Measurements from ENCODE around the gene KCNQ5. TPM values are rescaled to one million over a fixed set of nuclear protein-coding genes. Genes with fewer than 3 reads are reported as not detected.

The KCNQ5 gene
- total and polyA plus RNA-seq, 10 of the 15 experiments (the other 5 are each of a cell fraction or from before 2014, with no cell fraction given): 0.60 to 16.2 (median 3.2) TPM

GRCh38 chr6:72784071-72784470, 162.2 kb downstream of the KCNQ5 start:
- Histone ChIP-seq H2AFZ (ENCODE audit: control insufficient read depth, low read depth, low read length) (no peak overlapping the region), H3K9ac (ENCODE audit: control insufficient read depth, insufficient read depth, low read length) (no peak overlapping the region), H3K79me2 (ENCODE audit: control insufficient read depth, insufficient read depth, low read length) (peaks cover 2% of the 10 kb centered on the region; the same call in 1 of the 2 replicates), H3K36me3 (ENCODE audit: control insufficient read depth in 2 of 2, insufficient read depth in 2 of 2, low read length in 1 of 2) (no peaks in the 10 kb centered on the region), H3K27me3 (replicated peaks in 1 of 2; ENCODE audit: control insufficient read depth in 2 of 2, insufficient read depth in 2 of 2, low read length in 1 of 2) (no peaks in the 10 kb centered on the region), H3K27ac (ENCODE audit: control insufficient read depth, insufficient read depth) (no peak overlapping the region), H3K9me3 (replicated peaks; ENCODE audit: control insufficient read depth, insufficient read depth, low read length) (no peaks in the 10 kb centered on the region), H4K20me1 (ENCODE audit: control insufficient read depth, insufficient read depth) (no peaks in the 10 kb centered on the region), H3K4me1 (ENCODE audit: control insufficient read depth, insufficient read depth, low read length) (peaks cover 3% of the 10 kb centered on the region), H3K4me2 (ENCODE audit: control insufficient read depth, insufficient read depth) (no peak overlapping the region), H3K4me3 (no peak overlapping the region)
- ChIA-PET SMC1A (ENCODE audit: uncharacterized antibody, unreplicated experiment) (interaction anchor here (3.5 kb wide), 1 partner anchor 13 kb away, joined by 20 read pairs; no protein-coding TSS in a partner anchor), CTCF (interaction anchor here (1.0 kb wide), 1 partner anchor 19 kb away, joined by 3 read pairs; no protein-coding TSS in a partner anchor), RAD21 (ENCODE audit: unreplicated experiment) (no interaction called here), POLR2A (no interaction called here)
- WGBS (ENCODE audit: insufficient coverage, insufficient replicate concordance, low lambda C conversion rate, missing lambda C conversion rate): 96% methylated on average over 3 of the region's 3 CpGs
- no peak for TF ChIP-seq EGR1 (IDR thresholded peaks at IDR 0.05; ENCODE audit: borderline replicate concordance in 1 of 2, low read depth in 2 of 2, low read length in 2 of 2)
- TF ChIP-seq PBX3 (IDR thresholded peaks at IDR 0.05; ENCODE audit: insufficient replicate concordance, low read depth, low read length): no peak
- TF ChIP-seq RFX5 (IDR thresholded peaks at IDR 0.05; ENCODE audit: low read depth, low read length): no peak
- no peak for TF ChIP-seq KDM1A (IDR thresholded peaks at IDR 0.05; ENCODE audit: borderline replicate concordance)
- TF ChIP-seq IRF5 (IDR thresholded peaks at IDR 0.05; ENCODE audit: borderline replicate concordance): no peak
- no peak for TF ChIP-seq PAX5 (IDR thresholded peaks at IDR 0.05; ENCODE audit: borderline replicate concordance, low read depth, low read length)
- TF ChIP-seq TCF3 (IDR thresholded peaks at IDR 0.05; ENCODE audit: borderline replicate concordance, insufficient read depth, low read depth, low read length): no peak
- TF ChIP-seq SMARCA5 (IDR thresholded peaks at IDR 0.05): no peak
- TF ChIP-seq HDAC2 (IDR thresholded peaks at IDR 0.05): no peak
- FAIRE-seq: no peak
- no TSS peak for BruUV-seq (replicated peaks)
- DNase-seq (ENCODE audit: low read depth, low spot score): no peak
- intact Hi-C loops (cut with micrococcal nuclease; ENCODE audit: unreplicated experiment) (no loop called here), in situ Hi-C loops (cut with MboI) (no loop called here)
- no peak for ATAC-seq

Measured in GM12878 (cell line).